ENCODE data around the gene ZCCHC24.
A peak's percentile ranks its signal among the peaks of the same experiment; 100 is the strongest.

ZCCHC24 gene

GRCh38 chr10:79383974-79384606 is 61.3 kb downstream of the ZCCHC24 start:
- no peak for DNase-seq (ENCODE audit: low spot score)

GRCh38 chr10:79382491-79382941 is 62.9 kb downstream of the ZCCHC24 start:
- DNase-seq (ENCODE audit: low spot score): no peak

GRCh38 chr10:79381804-79382221 is 63.6 kb downstream of the ZCCHC24 start:
- DNase-seq (ENCODE audit: low spot score): no peak

GRCh38 chr10:79380946-79381721 is 64.3 kb downstream of the ZCCHC24 start:
- DNase-seq (ENCODE audit: low spot score): no peak

- DNase-seq (ENCODE audit: low spot score): no peak
Observed at GRCh38 chr10:79380125-79380945, 65.1 kb downstream of the ZCCHC24 start.

GRCh38 chr10:79379512-79380124 is 65.8 kb downstream of the ZCCHC24 start:
- DNase-seq (ENCODE audit: low spot score): no peak

- DNase-seq (ENCODE audit: low spot score): no peak
Observed at GRCh38 chr10:79378647-79379511, 66.5 kb downstream of the ZCCHC24 start.

GRCh38 chr10:79378383-79378646 is 67.1 kb downstream of the ZCCHC24 start:
- DNase-seq (ENCODE audit: low spot score): no peak

GRCh38 chr10:79377557-79378382 is 67.7 kb downstream of the ZCCHC24 start:
- DNase-seq (ENCODE audit: low spot score): no peak

- DNase-seq (ENCODE audit: low spot score): no peak
Observed at GRCh38 chr10:79376751-79377556, 68.5 kb downstream of the ZCCHC24 start.

GRCh38 chr10:79376078-79376628 is 69.3 kb downstream of the ZCCHC24 start:
- no peak for DNase-seq (ENCODE audit: low spot score)

GRCh38 chr10:79375321-79376077 is 69.9 kb downstream of the ZCCHC24 start:
- no peak for DNase-seq (ENCODE audit: low spot score)

- peak; percentile 77 for DNase-seq (ENCODE audit: low spot score)
Observed at GRCh38 chr10:79374312-79375191, 70.9 kb downstream of the ZCCHC24 start.

GRCh38 chr10:79372871-79373270 is 72.6 kb downstream of the ZCCHC24 start:
- DNase-seq (ENCODE audit: low spot score): no peak

GRCh38 chr10:79367426-79368189 is 77.8 kb downstream of the ZCCHC24 start:
- DNase-seq (ENCODE audit: low spot score): no peak

- peak; percentile 34 for DNase-seq (ENCODE audit: low spot score)
Observed at GRCh38 chr10:79361726-79362397, 83.6 kb downstream of the ZCCHC24 start.

All from CD4-positive, alpha-beta T cell treated with Interleukin-15 for 4 hours (primary cell).